DND-41 (cell line): ENCODE data around the gene MEF2C.

Experiments used
- ATAC-seq: fragments of 200-7000 bp; cut with Tn5 transposase; 3 replicates; pipeline ENCODE4 v1.9.1; 2021; ENCODE audit warnings: low read depth; ENCODE audit not compliant: insufficient read depth
- DNase-seq: peaks from one replicate; pipeline ENCODE4 v3.0.0-alpha.2; 2020
- H2AFZ ChIP-seq: 2 replicates; pipeline ENCODE4 v1.6.0; 2012; ENCODE audit warnings: low read depth, low read length
- H3K27ac ChIP-seq: 2 replicates; pipeline ENCODE4 v1.5.1; 2012; ENCODE audit warnings: low read length, inconsistent platforms
- H3K27me3 ChIP-seq: fragments of 200-600 bp; sonication (generic); 2 replicates; pipeline ENCODE4 v1.6.0; 2012; ENCODE audit warnings: low read length, mild to moderate bottlenecking, inconsistent platforms; ENCODE audit not compliant: insufficient read depth, poor library complexity
- H3K36me3 ChIP-seq: 2 replicates; pipeline ENCODE4 v1.5.1; 2012; ENCODE audit warnings: low read length, inconsistent platforms; ENCODE audit not compliant: insufficient read depth
- H3K4me1 ChIP-seq: 2 replicates; pipeline ENCODE4 v1.5.1; 2012; ENCODE audit warnings: mild to moderate bottlenecking, low read length; ENCODE audit not compliant: insufficient read depth
- H3K4me2 ChIP-seq: 2 replicates; pipeline ENCODE4 v1.6.0; 2012; ENCODE audit warnings: mild to moderate bottlenecking, moderate library complexity, low read length, inconsistent platforms; ENCODE audit not compliant: insufficient read depth
- H3K4me3 ChIP-seq, 2 experiments: fragments of 200-600 bp in 1 of 2; shearing (Covaris generic) in 1 of 2; 2 replicates each; pipeline ENCODE4 v1.5.1; 2012 to 2016; ENCODE audit warnings: inconsistent platforms in 2 of 2, low read length in 2 of 2, mild to moderate bottlenecking in 2 of 2, low read depth in 1 of 2, moderate library complexity in 1 of 2
- H3K79me2 ChIP-seq: 2 replicates; pipeline ENCODE4 v1.6.0; 2012; ENCODE audit warnings: low read length, inconsistent platforms; ENCODE audit not compliant: insufficient read depth
- H3K9ac ChIP-seq: 2 replicates; pipeline ENCODE4 v1.6.0; 2012; ENCODE audit warnings: low read depth, mild to moderate bottlenecking, inconsistent platforms, low read length, moderate library complexity
- H3K9me3 ChIP-seq: 2 replicates; pipeline ENCODE4 v1.5.1; 2012; ENCODE audit warnings: low read length, moderate library complexity, mild to moderate bottlenecking, inconsistent platforms; ENCODE audit not compliant: insufficient read depth, severe bottlenecking
- H4K20me1 ChIP-seq: 2 replicates; pipeline ENCODE4 v1.6.0; 2012; ENCODE audit warnings: low read length; ENCODE audit not compliant: insufficient read depth
- EZH2 ChIP-seq: IDR thresholded peaks from 3 replicates; pipeline ENCODE4 v1.6.1; 2012; ENCODE audit warnings: borderline replicate concordance, low read depth, mild to moderate bottlenecking, moderate library complexity, low read length, inconsistent platforms; ENCODE audit not compliant: severe bottlenecking
- TF ChIP-seq, protein P1 (sequence below): IDR thresholded peaks from 2 replicates; pipeline ENCODE4 v1.5.1; 2012; ENCODE audit warnings: borderline replicate concordance, low read length, moderate library complexity, mild to moderate bottlenecking; ENCODE audit not compliant: poor library complexity, severe bottlenecking; ENCODE audit errors: extremely low read depth

MEF2C gene

DNA sequence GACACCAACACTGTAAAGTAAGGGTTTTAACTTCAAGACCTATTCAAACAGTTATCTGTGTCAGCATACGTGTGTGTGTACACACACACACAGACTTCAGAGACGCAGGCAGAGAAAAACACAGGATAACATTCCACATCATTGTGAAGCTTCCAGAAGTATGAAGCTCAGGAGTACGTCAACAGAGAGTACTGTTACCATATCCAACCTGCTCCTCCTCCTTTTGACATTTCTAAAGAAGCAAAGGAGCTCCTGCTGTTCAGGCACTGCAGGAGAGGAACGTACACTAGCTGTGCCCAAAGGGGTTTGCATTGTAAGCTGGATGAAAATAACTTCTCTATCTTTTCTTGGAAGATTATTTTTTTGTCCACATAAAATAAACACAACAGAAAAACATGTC lies 180.7 kb downstream of the MEF2C start:
- Histone ChIP-seq H3K36me3 (no peaks in the 10 kb centered on the region), H3K9me3 (no peaks in the 10 kb centered on the region), H3K27ac (no peak overlapping the region), H3K4me3 (no peak overlapping the region), H3K27me3 (no peaks in the 10 kb centered on the region), H4K20me1 (no peaks in the 10 kb centered on the region), H2AFZ (no peak overlapping the region), H3K4me2 (no peak overlapping the region), H3K9ac (no peak overlapping the region), H3K4me1 (no peaks in the 10 kb centered on the region), H3K79me2 (no peaks in the 10 kb centered on the region)
- no peak for ATAC-seq
- TF ChIP-seq EZH2 = no peak
- TF ChIP-seq, protein P1, sequence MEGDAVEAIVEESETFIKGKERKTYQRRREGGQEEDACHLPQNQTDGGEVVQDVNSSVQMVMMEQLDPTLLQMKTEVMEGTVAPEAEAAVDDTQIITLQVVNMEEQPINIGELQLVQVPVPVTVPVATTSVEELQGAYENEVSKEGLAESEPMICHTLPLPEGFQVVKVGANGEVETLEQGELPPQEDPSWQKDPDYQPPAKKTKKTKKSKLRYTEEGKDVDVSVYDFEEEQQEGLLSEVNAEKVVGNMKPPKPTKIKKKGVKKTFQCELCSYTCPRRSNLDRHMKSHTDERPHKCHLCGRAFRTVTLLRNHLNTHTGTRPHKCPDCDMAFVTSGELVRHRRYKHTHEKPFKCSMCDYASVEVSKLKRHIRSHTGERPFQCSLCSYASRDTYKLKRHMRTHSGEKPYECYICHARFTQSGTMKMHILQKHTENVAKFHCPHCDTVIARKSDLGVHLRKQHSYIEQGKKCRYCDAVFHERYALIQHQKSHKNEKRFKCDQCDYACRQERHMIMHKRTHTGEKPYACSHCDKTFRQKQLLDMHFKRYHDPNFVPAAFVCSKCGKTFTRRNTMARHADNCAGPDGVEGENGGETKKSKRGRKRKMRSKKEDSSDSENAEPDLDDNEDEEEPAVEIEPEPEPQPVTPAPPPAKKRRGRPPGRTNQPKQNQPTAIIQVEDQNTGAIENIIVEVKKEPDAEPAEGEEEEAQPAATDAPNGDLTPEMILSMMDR = no peak
- no peak for DNase-seq

DNA sequence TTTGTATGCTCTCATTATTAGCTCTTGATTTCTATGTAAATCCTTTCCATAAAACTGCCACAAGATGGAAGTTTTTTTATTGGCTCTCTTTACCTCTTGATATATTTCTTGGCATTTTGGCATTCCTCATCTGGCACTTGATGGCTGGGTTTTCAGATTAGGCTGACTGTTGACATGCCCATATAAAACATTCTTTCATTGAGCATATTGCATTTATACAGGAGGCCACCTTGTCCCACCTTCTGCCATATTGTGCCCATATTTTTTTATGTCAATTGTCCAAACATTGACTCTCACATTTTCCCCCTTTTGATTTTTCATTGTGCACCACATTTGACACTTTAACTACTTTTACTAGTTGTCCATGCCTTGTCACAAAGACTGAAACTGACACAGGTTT lies 182.9 kb downstream of the MEF2C start:
- TF ChIP-seq, protein P1 = no peak
- TF ChIP-seq EZH2 = no peak
- Histone ChIP-seq H3K79me2 (no peaks in the 10 kb centered on the region), H3K9me3 (no peaks in the 10 kb centered on the region), H3K36me3 (no peaks in the 10 kb centered on the region), H2AFZ (no peak overlapping the region), H3K9ac (no peak overlapping the region), H3K4me3 (no peak overlapping the region), H3K27ac (no peak overlapping the region), H3K4me1 (no peaks in the 10 kb centered on the region), H4K20me1 (no peaks in the 10 kb centered on the region), H3K4me2 (no peak overlapping the region), H3K27me3 (no peaks in the 10 kb centered on the region)
- ATAC-seq (no peak), DNase-seq (no peak)

GRCh38 chr5:88698290-88698689 lies 184.7 kb downstream of the MEF2C start:
- DNase-seq (no peak), ATAC-seq (no peak)
- H3K4me2 ChIP-seq = no peak overlapping the region
- H3K27ac ChIP-seq = no peak overlapping the region
- no peaks in the 10 kb centered on the region for H4K20me1 ChIP-seq
- no peaks in the 10 kb centered on the region for H3K79me2 ChIP-seq
- no peak overlapping the region for H2AFZ ChIP-seq
- no peaks in the 10 kb centered on the region for H3K36me3 ChIP-seq
- H3K9me3 ChIP-seq = no peaks in the 10 kb centered on the region
- no peak overlapping the region for H3K9ac ChIP-seq
- no peak overlapping the region for H3K4me3 ChIP-seq
- TF ChIP-seq, protein P1 = no peak
- no peak for TF ChIP-seq EZH2
- no peaks in the 10 kb centered on the region for H3K4me1 ChIP-seq
- H3K27me3 ChIP-seq = no peaks in the 10 kb centered on the region

DNA sequence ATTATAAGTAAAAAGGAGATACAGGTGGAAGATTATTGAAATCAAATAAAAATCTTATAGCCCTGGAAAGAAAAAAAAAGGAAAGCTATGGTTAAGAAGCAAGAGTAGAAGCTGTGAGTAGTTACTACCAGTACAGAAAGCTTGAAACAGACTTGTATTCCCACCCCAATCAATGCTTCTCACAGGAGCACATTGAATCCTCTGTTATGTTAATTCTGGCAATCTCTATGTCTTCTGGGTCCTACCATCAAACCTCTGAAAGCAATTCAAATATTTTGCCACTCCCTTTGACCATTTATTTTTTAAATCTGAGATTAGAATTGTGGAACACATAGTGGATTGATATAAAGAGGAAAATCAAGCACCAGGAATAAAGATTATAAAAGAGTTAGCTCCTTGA lies 186.5 kb downstream of the MEF2C start:
- Histone ChIP-seq H3K4me1 (no peaks in the 10 kb centered on the region), H3K36me3 (no peaks in the 10 kb centered on the region), H3K27me3 (no peaks in the 10 kb centered on the region), H3K9ac (no peak overlapping the region), H3K9me3 (no peaks in the 10 kb centered on the region), H3K4me2 (no peak overlapping the region), H3K4me3 (no peak overlapping the region), H3K79me2 (no peaks in the 10 kb centered on the region), H2AFZ (no peak overlapping the region), H4K20me1 (no peaks in the 10 kb centered on the region), H3K27ac (no peak overlapping the region)
- TF ChIP-seq, protein P1 = no peak
- TF ChIP-seq EZH2 = no peak
- ATAC-seq (no peak), DNase-seq (no peak)
